ENCODE results near the gene SOST.

DNA sequence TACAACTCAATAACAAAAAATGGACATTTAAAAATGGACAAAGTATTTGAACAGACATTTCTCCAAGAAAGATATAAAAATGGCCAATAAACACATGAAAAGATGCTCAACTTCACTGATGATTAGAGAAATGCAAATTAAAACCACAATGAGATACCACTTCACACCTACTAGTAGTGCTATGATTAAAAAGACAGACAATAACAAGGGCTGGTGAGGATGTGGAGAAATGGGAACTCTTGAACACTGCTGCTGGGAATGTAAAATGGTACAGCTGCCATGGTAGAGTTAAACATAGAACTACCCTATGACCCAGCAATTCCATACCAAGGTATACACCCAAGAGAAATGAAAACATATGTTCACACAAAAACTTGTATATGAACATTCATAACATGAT lies 46.5 kb upstream of the SOST start:
- TF ChIP-seq, protein P1, sequence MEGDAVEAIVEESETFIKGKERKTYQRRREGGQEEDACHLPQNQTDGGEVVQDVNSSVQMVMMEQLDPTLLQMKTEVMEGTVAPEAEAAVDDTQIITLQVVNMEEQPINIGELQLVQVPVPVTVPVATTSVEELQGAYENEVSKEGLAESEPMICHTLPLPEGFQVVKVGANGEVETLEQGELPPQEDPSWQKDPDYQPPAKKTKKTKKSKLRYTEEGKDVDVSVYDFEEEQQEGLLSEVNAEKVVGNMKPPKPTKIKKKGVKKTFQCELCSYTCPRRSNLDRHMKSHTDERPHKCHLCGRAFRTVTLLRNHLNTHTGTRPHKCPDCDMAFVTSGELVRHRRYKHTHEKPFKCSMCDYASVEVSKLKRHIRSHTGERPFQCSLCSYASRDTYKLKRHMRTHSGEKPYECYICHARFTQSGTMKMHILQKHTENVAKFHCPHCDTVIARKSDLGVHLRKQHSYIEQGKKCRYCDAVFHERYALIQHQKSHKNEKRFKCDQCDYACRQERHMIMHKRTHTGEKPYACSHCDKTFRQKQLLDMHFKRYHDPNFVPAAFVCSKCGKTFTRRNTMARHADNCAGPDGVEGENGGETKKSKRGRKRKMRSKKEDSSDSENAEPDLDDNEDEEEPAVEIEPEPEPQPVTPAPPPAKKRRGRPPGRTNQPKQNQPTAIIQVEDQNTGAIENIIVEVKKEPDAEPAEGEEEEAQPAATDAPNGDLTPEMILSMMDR (IDR thresholded peaks at IDR 0.05; ENCODE audit: insufficient read depth, low read length, poor library complexity, severe bottlenecking) = no peak
- TF ChIP-seq EZH2phosphoT487 (conservative IDR thresholded peaks at IDR 0.05; ENCODE audit: low read length) = no peak
